DOHH2 (cell line): ENCODE results near the gene KLRK1.
"Not testable (repeated sequence)": the region's sequence is repeated elsewhere in the genome, so short reads cannot be mapped to it uniquely, and the experiment has no call there.

ENCODE experiments used
- H3F3A ChIP-seq: fragments of 200-600 bp; sonication (generic), shearing (Covaris generic); 2 replicates; pipeline ENCODE4 v1.6.0; 2016; ENCODE audit warnings: antibody characterized with exemption, mild to moderate bottlenecking; ENCODE audit not compliant: control insufficient read depth, insufficient read depth
- H3K27ac ChIP-seq: fragments of 200-600 bp; sonication (generic); 2 replicates; pipeline ENCODE4 v1.5.1; 2014; ENCODE audit warnings: low read depth, mild to moderate bottlenecking, low read length, moderate library complexity
- H3K27me3 ChIP-seq: fragments of 200-600 bp; sonication (generic); 2 replicates; pipeline ENCODE4 v1.6.1; 2014; ENCODE audit warnings: mild to moderate bottlenecking, low read length, mixed read lengths; ENCODE audit not compliant: control insufficient read depth
- H3K36me3 ChIP-seq: fragments of 200-600 bp; sonication (generic); 2 replicates; pipeline ENCODE4 v1.6.1; 2014; ENCODE audit warnings: mild to moderate bottlenecking, low read length, moderate library complexity, mixed read lengths; ENCODE audit not compliant: control insufficient read depth
- H3K4me1 ChIP-seq: fragments of 200-600 bp; sonication (generic); 2 replicates; pipeline ENCODE4 v1.6.1; 2014; ENCODE audit warnings: mild to moderate bottlenecking, low read length, mixed read lengths; ENCODE audit not compliant: control insufficient read depth
- H3K4me2 ChIP-seq: fragments of 200-600 bp; sonication (generic); 2 replicates; pipeline ENCODE4 v1.6.0; 2014; ENCODE audit warnings: mild to moderate bottlenecking, low read length, moderate library complexity
- H3K4me3 ChIP-seq: fragments of 200-600 bp; sonication (generic); 2 replicates; pipeline ENCODE4 v1.5.1; 2014; ENCODE audit warnings: mild to moderate bottlenecking, low read length, mixed read lengths
- H3K79me2 ChIP-seq: fragments of 200-600 bp; sonication (generic); 2 replicates; pipeline ENCODE4 v1.6.1; 2014; ENCODE audit warnings: mild to moderate bottlenecking, low read length, mixed read lengths; ENCODE audit not compliant: control insufficient read depth
- H3K9me2 ChIP-seq: fragments of 200-600 bp; sonication (generic); replicated peaks from 2 replicates; pipeline ENCODE4 v1.6.1; 2014; ENCODE audit warnings: mild to moderate bottlenecking, low read length, mixed read lengths; ENCODE audit not compliant: control insufficient read depth
- H3K9me3 ChIP-seq: fragments of 200-600 bp; sonication (generic); 2 replicates; pipeline ENCODE4 v1.6.1; 2014; ENCODE audit warnings: antibody characterized with exemption, low read length, mixed read lengths; ENCODE audit not compliant: control insufficient read depth, insufficient read depth
- H4K20me1 ChIP-seq: fragments of 200-600 bp; sonication (generic); 2 replicates; pipeline ENCODE4 v1.6.0; 2014; ENCODE audit warnings: low read depth, mild to moderate bottlenecking, antibody characterized with exemption, low read length, moderate library complexity; ENCODE audit not compliant: control insufficient read depth, insufficient read depth
- EZH2phosphoT487 ChIP-seq: fragments of 200-600 bp; sonication (generic); IDR thresholded peaks from 2 replicates; pipeline ENCODE4 v1.6.1; 2017; ENCODE audit warnings: borderline replicate concordance, mild to moderate bottlenecking, antibody characterized with exemption, low read length, moderate library complexity, mixed read lengths
- TF ChIP-seq, protein P1 (sequence below): fragments of 200-600 bp; sonication (generic); IDR thresholded peaks from one replicate; pipeline ENCODE4 v1.5.1; 2014; ENCODE audit warnings: antibody characterized with exemption, mild to moderate bottlenecking, low read depth, low read length; ENCODE audit not compliant: poor library complexity, severe bottlenecking

Gene KLRK1

DNA sequence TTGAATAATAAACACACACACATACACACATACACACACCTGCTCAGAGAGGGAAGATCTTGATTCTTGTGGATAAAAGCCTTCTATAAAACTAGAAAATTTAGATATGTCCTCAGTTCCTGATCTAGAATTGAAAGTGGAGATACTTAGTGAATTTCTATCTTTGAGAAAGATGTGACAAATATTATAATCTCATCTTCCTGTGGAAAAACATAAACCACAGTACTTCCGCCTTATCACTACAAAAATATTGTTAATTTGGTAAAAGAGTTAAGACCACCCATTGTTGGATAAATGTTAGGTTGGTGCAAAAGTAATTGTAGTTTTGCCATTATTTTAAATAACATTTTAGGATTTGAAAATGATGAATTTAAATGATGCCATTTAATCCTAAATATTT, at the start of gene KLRK1:
Gene KLRK1 (minus strand): TSS at position 138 of the 400 bp plus-strand sequence. CDS start 1,231 bp downstream, outside the sequence.
- Histone ChIP-seq H3K36me3 (no peaks in the 10 kb centered on the region), H3K9me2 (no peaks in the 10 kb centered on the region), H3K4me1 (peaks cover 15% of the 10 kb centered on the region), H3K27me3 (no peaks in the 10 kb centered on the region), H3K27ac (no peak within 1 kb of the TSS), H3F3A (no peaks in the 10 kb centered on the region), H3K79me2 (no peaks in the 10 kb centered on the region), H3K4me2 (no peak within 1 kb of the TSS), H4K20me1 (no peaks in the 10 kb centered on the region), H3K4me3 (no peak within 1 kb of the TSS), H3K9me3 (no peaks in the 10 kb centered on the region)
- TF ChIP-seq, protein P1, sequence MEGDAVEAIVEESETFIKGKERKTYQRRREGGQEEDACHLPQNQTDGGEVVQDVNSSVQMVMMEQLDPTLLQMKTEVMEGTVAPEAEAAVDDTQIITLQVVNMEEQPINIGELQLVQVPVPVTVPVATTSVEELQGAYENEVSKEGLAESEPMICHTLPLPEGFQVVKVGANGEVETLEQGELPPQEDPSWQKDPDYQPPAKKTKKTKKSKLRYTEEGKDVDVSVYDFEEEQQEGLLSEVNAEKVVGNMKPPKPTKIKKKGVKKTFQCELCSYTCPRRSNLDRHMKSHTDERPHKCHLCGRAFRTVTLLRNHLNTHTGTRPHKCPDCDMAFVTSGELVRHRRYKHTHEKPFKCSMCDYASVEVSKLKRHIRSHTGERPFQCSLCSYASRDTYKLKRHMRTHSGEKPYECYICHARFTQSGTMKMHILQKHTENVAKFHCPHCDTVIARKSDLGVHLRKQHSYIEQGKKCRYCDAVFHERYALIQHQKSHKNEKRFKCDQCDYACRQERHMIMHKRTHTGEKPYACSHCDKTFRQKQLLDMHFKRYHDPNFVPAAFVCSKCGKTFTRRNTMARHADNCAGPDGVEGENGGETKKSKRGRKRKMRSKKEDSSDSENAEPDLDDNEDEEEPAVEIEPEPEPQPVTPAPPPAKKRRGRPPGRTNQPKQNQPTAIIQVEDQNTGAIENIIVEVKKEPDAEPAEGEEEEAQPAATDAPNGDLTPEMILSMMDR: no peak
- TF ChIP-seq EZH2phosphoT487: no peak

DNA sequence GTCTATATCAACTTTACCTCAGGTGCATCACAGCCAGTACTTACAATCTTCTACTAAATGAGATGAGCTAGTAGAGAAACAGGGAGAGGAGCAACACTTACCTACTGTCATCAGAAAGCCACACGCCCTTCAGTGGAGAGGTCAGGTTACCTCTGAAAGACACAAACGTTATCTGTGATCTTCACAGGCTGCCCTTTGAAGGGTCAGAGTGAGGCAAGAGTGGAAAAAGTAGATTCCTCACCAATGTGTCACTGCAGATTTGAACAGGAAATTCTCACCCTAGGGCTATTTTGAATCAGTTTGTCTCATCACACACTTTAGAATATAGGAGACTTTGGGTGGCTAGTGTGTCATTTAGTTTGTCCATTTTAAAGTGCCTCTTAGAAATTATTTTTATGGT, 47.8 kb upstream of the KLRK1 start:
- not testable (repeated sequence) for H3K9me2 ChIP-seq, H3K4me2 ChIP-seq, H3K9me3 ChIP-seq, H3K27me3 ChIP-seq, H3F3A ChIP-seq, H3K36me3 ChIP-seq, H4K20me1 ChIP-seq, H3K4me1 ChIP-seq, H3K27ac ChIP-seq, H3K79me2 ChIP-seq, H3K4me3 ChIP-seq

DNA sequence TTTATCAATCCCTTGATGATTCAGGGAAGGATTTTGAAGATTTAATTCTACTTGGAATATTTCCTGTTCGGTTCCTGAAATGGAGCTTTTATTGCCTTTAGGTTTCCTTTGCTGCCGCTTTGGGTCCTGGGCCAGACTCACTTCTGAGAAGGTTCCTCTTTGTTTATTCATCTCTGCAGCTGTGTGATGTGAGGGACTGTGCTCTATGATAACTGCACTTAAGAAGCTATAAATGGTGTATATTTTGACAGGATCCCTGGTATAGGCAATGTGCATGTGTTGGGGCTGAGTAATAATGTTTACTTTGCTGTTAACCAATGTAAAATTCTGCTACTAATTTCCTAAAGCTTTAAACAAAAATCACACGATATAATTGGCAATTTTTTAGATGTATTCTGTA, 46.0 kb upstream of the KLRK1 start, which contains the start of gene KLRC2:
Gene KLRC2 (minus strand): TSS at position 195 of the 400 bp plus-strand sequence. CDS start 24 bp downstream, at position 171.
- H3K27ac ChIP-seq, H3K4me2 ChIP-seq, H3K27me3 ChIP-seq, H3K79me2 ChIP-seq, H3K36me3 ChIP-seq, H3K9me3 ChIP-seq, H3K4me3 ChIP-seq, H3K9me2 ChIP-seq, H3F3A ChIP-seq, H3K4me1 ChIP-seq, H4K20me1 ChIP-seq: not testable (repeated sequence)

DNA sequence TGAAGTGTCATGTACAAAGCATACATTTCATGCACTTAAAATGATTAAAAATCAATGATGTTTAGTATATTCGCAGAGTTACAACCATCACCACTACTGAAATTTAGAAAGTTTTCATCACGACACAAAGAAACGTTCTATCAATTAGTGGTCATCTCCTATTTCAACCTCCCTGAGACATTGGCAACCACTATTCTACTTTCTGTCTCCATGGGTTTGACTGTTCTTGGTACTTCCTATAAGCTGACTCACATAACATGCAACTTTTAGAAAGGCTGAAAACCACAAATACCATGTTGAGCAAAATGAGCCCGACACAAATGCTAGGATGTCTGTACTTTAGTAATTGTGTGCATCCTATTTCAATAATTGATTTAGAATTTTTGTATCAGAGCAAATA, 40.8 kb upstream of the KLRK1 start:
- not testable (repeated sequence) for H3K79me2 ChIP-seq, H4K20me1 ChIP-seq, H3K9me3 ChIP-seq, H3K4me2 ChIP-seq, H3F3A ChIP-seq, H3K4me1 ChIP-seq, H3K4me3 ChIP-seq, H3K36me3 ChIP-seq, H3K27me3 ChIP-seq, H3K9me2 ChIP-seq, H3K27ac ChIP-seq

DNA sequence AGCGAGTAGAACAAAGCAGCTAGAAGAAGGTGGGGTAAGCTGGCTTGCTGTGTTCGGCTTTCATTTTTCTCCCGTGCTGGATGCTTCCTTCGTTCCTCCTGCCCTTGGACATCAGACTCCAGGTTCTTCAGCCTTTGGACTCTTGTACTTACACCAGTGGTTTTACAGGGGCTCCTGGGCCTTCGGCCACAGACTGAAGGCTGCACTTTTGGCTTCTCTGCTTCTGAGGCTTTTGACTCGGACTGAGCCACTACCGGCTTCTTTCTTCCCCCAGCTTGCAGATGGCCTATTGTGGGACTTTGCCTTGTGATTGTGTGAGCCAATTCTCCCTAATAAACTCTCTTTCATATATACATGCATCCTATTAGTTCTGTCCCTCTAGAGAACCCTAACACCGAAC, 36.1 kb upstream of the KLRK1 start:
- not testable (repeated sequence) for H4K20me1 ChIP-seq, H3K36me3 ChIP-seq, H3K9me3 ChIP-seq, H3K27ac ChIP-seq, H3K9me2 ChIP-seq, H3F3A ChIP-seq, H3K79me2 ChIP-seq, H3K4me1 ChIP-seq, H3K4me2 ChIP-seq, H3K27me3 ChIP-seq, H3K4me3 ChIP-seq

DNA sequence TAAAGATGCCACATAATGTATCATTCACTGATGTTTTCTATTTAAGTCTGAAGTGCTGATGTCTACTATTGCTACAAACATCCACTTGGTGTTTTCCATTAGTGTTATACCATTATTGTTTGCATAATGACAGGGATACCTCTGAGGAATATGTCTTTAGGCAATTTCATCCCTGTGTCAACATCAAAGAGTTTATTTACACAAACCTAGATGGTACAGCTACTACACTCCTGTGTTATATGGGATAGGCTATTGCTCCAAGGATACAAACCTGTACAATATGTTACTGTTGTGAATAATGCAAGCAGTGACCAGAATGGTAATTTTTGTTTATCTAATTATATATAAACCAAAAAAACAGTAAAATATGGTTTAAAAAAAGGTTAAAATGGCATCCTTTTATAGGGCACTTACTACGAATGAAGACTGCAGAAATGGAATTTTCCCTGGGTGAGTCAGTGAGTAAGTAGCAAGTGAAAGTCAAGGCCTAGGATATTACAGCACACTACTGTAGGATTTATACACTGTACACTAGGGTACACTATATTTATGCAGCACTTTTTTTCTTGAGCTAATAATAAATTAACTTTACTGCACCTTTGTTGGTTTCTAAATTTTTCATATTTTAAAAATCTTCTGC, 34.5 kb upstream of the KLRK1 start:
- not testable (repeated sequence) for H3K4me3 ChIP-seq, H3K9me2 ChIP-seq, H3K27me3 ChIP-seq, H3K27ac ChIP-seq, H3K9me3 ChIP-seq, H3K36me3 ChIP-seq, H3K4me1 ChIP-seq, H3K79me2 ChIP-seq, H3K4me2 ChIP-seq, H4K20me1 ChIP-seq, H3F3A ChIP-seq

DNA sequence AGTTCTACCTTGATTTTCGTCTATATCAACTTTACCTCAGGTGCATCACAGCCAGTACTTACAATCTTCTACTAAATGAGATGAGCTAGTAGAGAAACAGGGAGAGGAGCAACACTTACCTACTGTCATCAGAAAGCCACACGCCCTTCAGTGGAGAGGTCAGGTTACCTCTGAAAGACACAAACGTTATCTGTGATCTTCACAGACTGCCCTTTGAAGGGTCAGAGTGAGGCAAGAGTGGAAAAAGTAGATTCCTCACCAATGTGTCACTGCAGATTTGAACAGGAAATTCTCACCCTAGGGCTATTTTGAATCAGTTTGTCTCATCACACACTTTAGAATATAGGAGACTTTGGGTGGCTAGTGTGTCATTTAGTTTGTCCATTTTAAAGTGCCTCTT, 32.3 kb upstream of the KLRK1 start:
- H3F3A ChIP-seq, H3K4me1 ChIP-seq, H3K27ac ChIP-seq, H3K27me3 ChIP-seq, H3K9me3 ChIP-seq, H4K20me1 ChIP-seq, H3K9me2 ChIP-seq, H3K79me2 ChIP-seq, H3K4me2 ChIP-seq, H3K36me3 ChIP-seq, H3K4me3 ChIP-seq: not testable (repeated sequence)
